Loucy (cell line): ENCODE results near the gene CCDC92.

Source experiments
- H2AFZ ChIP-seq: fragments of 200-600 bp; sonication (generic); 2 replicates; pipeline ENCODE4 v1.6.0; 2016; ENCODE audit warnings: antibody characterized with exemption, mild to moderate bottlenecking, low read length, moderate library complexity
- H3F3A ChIP-seq: fragments of 200-600 bp; 2 replicates; pipeline ENCODE4 v1.6.0; 2016; ENCODE audit warnings: antibody characterized with exemption, low read depth, mild to moderate bottlenecking
- H3K27me3 ChIP-seq: fragments of 200-600 bp; sonication (generic); 2 replicates; pipeline ENCODE4 v1.6.1; 2014; ENCODE audit warnings: low read length, mild to moderate bottlenecking; ENCODE audit not compliant: insufficient read depth, poor library complexity, severe bottlenecking
- H3K36me3 ChIP-seq: fragments of 200-600 bp; sonication (generic); 2 replicates; pipeline ENCODE4 v1.6.1; 2016; ENCODE audit warnings: low read length; ENCODE audit not compliant: insufficient read depth
- H3K4me1 ChIP-seq: fragments of 200-600 bp; sonication (generic); 2 replicates; pipeline ENCODE4 v1.5.1; 2014; ENCODE audit warnings: low read length, mild to moderate bottlenecking; ENCODE audit not compliant: insufficient read depth, poor library complexity, severe bottlenecking
- H3K4me2 ChIP-seq: fragments of 200-600 bp; sonication (generic); 2 replicates; pipeline ENCODE4 v1.6.0; 2014; ENCODE audit warnings: antibody characterized with exemption, low read length, low read depth, mild to moderate bottlenecking; ENCODE audit not compliant: poor library complexity, severe bottlenecking
- H3K4me3 ChIP-seq: fragments of 200-600 bp; sonication (generic); 2 replicates; pipeline ENCODE4 v1.5.1; 2014; ENCODE audit warnings: low read length, mild to moderate bottlenecking, mixed read lengths; ENCODE audit not compliant: poor library complexity, severe bottlenecking
- H3K79me2 ChIP-seq: fragments of 200-600 bp; sonication (generic); 2 replicates; pipeline ENCODE4 v1.6.1; 2014; ENCODE audit warnings: low read length; ENCODE audit not compliant: insufficient read depth
- H3K9ac ChIP-seq: fragments of 200-600 bp; sonication (generic); 2 replicates; pipeline ENCODE4 v1.6.0; 2014; ENCODE audit warnings: mild to moderate bottlenecking, low read depth, low read length, moderate library complexity; ENCODE audit not compliant: poor library complexity, severe bottlenecking
- H3K9me2 ChIP-seq: fragments of 200-600 bp; sonication (generic); replicated peaks from 2 replicates; pipeline ENCODE4 v1.6.1; 2016; ENCODE audit warnings: low read depth, low read length, mixed read lengths
- H3K9me3 ChIP-seq: fragments of 200-600 bp; sonication (generic); 2 replicates; pipeline ENCODE4 v1.6.1; 2014; ENCODE audit warnings: mild to moderate bottlenecking, antibody characterized with exemption, low read length, low read depth; ENCODE audit not compliant: insufficient read depth
- H4K20me1 ChIP-seq: fragments of 200-600 bp; sonication (generic); 2 replicates; pipeline ENCODE4 v1.6.0; 2014; ENCODE audit warnings: antibody characterized with exemption, low read length, mild to moderate bottlenecking; ENCODE audit not compliant: insufficient read depth, poor library complexity, severe bottlenecking
- EZH2phosphoT487 ChIP-seq: fragments of 200-600 bp; IDR thresholded peaks from 2 replicates; pipeline ENCODE4 v1.6.1; 2018; ENCODE audit warnings: antibody characterized with exemption, mild to moderate bottlenecking, moderate library complexity, borderline replicate concordance
- TF ChIP-seq, protein P1 (sequence below): fragments of 200-600 bp; sonication (generic); conservative IDR thresholded peaks from 2 replicates; pipeline ENCODE4 v1.5.1; 2014; ENCODE audit warnings: mild to moderate bottlenecking, antibody characterized with exemption, low read length

Gene CCDC92

DNA sequence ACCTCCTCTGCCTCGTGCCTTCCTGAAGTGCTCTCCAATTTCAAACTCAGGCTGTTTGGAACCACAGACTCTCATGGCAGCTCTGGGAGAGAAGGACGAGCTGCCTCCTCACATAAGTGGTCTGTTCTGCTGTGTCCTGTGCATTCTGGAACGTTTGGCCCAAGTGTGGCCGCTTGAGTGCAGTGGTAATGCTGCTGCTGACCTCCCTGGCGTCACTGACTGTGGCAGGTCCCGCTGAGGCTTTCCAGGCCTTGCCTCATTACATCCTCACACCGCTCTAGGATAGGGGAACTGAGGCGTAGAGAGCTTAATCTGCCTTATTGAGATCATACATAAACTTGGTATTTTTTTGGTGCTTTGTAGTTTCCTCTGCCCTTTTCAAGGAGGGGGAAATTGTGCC is 14.2 kb downstream of the CCDC92 start:
- no peaks in the 10 kb centered on the region for H3K79me2 ChIP-seq
- H3K27me3 ChIP-seq: no peaks in the 10 kb centered on the region
- H3K9me3 ChIP-seq: no peaks in the 10 kb centered on the region
- H3F3A ChIP-seq: no peaks in the 10 kb centered on the region
- H3K36me3 ChIP-seq: no peaks in the 10 kb centered on the region
- no peaks in the 10 kb centered on the region for H3K4me1 ChIP-seq
- TF ChIP-seq, protein P1, sequence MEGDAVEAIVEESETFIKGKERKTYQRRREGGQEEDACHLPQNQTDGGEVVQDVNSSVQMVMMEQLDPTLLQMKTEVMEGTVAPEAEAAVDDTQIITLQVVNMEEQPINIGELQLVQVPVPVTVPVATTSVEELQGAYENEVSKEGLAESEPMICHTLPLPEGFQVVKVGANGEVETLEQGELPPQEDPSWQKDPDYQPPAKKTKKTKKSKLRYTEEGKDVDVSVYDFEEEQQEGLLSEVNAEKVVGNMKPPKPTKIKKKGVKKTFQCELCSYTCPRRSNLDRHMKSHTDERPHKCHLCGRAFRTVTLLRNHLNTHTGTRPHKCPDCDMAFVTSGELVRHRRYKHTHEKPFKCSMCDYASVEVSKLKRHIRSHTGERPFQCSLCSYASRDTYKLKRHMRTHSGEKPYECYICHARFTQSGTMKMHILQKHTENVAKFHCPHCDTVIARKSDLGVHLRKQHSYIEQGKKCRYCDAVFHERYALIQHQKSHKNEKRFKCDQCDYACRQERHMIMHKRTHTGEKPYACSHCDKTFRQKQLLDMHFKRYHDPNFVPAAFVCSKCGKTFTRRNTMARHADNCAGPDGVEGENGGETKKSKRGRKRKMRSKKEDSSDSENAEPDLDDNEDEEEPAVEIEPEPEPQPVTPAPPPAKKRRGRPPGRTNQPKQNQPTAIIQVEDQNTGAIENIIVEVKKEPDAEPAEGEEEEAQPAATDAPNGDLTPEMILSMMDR: no peak
- no peak for TF ChIP-seq EZH2phosphoT487
- H3K4me3 ChIP-seq: no peak overlapping the region
- no peaks in the 10 kb centered on the region for H3K9me2 ChIP-seq
- no peak overlapping the region for H3K4me2 ChIP-seq
- no peak overlapping the region for H2AFZ ChIP-seq
- no peaks in the 10 kb centered on the region for H4K20me1 ChIP-seq
- no peak overlapping the region for H3K9ac ChIP-seq

DNA sequence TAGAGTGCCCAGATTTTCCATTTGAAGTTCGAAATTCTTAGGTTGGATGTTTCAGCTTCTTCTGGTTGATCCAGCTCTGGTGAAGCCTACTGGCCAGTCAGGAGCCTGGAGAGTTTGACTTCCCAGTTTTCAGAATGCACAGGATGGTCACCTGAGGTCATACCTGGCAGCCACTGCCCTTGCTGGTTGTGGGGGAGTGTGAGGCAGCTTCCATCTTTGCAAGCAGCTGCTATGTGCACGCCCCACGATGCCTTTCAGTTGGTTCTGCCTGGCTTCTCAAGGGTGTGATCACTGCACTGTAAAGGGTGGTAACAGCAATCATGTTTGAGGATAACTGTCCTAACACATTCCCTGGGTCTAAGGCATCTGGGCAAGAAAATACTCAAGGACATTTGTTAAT is 15.4 kb downstream of the CCDC92 start:
- H3K9ac ChIP-seq: no peak overlapping the region
- no peaks in the 10 kb centered on the region for H3K9me2 ChIP-seq
- H4K20me1 ChIP-seq: no peaks in the 10 kb centered on the region
- TF ChIP-seq, protein P1: no peak
- TF ChIP-seq EZH2phosphoT487: no peak
- H3K4me2 ChIP-seq: no peak overlapping the region
- no peak overlapping the region for H2AFZ ChIP-seq
- H3K36me3 ChIP-seq: no peaks in the 10 kb centered on the region
- no peak overlapping the region for H3K4me3 ChIP-seq
- no peaks in the 10 kb centered on the region for H3F3A ChIP-seq
- H3K9me3 ChIP-seq: no peaks in the 10 kb centered on the region
- H3K27me3 ChIP-seq: no peaks in the 10 kb centered on the region
- no peaks in the 10 kb centered on the region for H3K79me2 ChIP-seq
- H3K4me1 ChIP-seq: no peaks in the 10 kb centered on the region

DNA sequence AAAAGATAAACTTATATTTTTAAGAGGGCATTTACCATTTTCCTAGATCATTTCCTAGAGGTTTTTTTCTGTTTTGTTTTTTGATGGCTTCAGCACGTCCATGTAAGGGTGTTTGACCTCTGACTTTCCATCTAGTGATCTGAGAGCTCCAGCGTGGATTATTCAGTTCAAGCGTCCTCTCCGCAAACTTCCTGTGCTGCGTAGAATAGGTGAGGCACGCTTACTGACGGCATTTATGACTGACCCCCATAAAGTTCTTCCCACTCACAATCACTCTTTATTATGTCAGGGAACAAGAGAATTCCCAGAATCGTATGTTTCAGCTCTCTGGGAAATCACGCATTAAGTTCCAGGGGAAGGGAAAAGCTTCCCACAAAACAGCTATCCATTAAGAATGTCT is 16.4 kb downstream of the CCDC92 start:
- Histone ChIP-seq H2AFZ (no peak overlapping the region), H3K9me2 (no peaks in the 10 kb centered on the region), H3K4me3 (no peak overlapping the region), H3F3A (no peaks in the 10 kb centered on the region), H3K9me3 (no peaks in the 10 kb centered on the region), H4K20me1 (no peaks in the 10 kb centered on the region), H3K4me2 (no peak overlapping the region), H3K4me1 (no peaks in the 10 kb centered on the region), H3K79me2 (no peaks in the 10 kb centered on the region), H3K9ac (no peak overlapping the region), H3K27me3 (no peaks in the 10 kb centered on the region), H3K36me3 (no peaks in the 10 kb centered on the region)
- TF ChIP-seq, protein P1: no peak
- no peak for TF ChIP-seq EZH2phosphoT487
